GM12872 (cell line): ENCODE data around the gene ALDH7A1.

Source experiments
- CTCF ChIP-seq: IDR thresholded peaks from 3 replicates; pipeline ENCODE4 v1.5.1; 2011; ENCODE audit warnings: low read depth, mild to moderate bottlenecking, low read length, moderate library complexity; ENCODE audit not compliant: insufficient read depth

ALDH7A1 gene

GRCh38 chr5:126511961-126512360, 83.1 kb downstream of the ALDH7A1 start:
- TF ChIP-seq CTCF: no peak

- no peak for TF ChIP-seq CTCF
These were observed 85.7 kb downstream of the ALDH7A1 start for GRCh38 chr5:126509339-126509738.

GRCh38 chr5:126508962-126509279, 86.1 kb downstream of the ALDH7A1 start:
- TF ChIP-seq CTCF: no peak

- TF ChIP-seq CTCF: no peak
These were observed 86.6 kb downstream of the ALDH7A1 start for GRCh38 chr5:126508251-126508961.

GRCh38 chr5:126506079-126506478, 88.9 kb downstream of the ALDH7A1 start:
- TF ChIP-seq CTCF: no peak

- no peak for TF ChIP-seq CTCF
These were observed 91.4 kb downstream of the ALDH7A1 start for GRCh38 chr5:126503602-126504104.

- TF ChIP-seq CTCF: no peak
These were observed 93.6 kb downstream of the ALDH7A1 start for GRCh38 chr5:126501448-126501847.
